ENCODE results near the gene CD63.

GRCh38 chr12:55715169-55715764 lies 13.5 kb downstream of the CD63 start:
- TF ChIP-seq CTCF (IDR thresholded peaks at IDR 0.05) (no peak), ZFX (IDR thresholded peaks at IDR 0.05; ENCODE audit: borderline replicate concordance) (no peak)

Data from 22Rv1 (cell line).